ENCODE measurements around the gene IL3.

Gene IL3

GRCh38 chr5:132073231-132074013, 13.0 kb downstream of the IL3 start, which contains the start of gene CSF2:
Gene CSF2 (plus strand): TSS chr5:132073789. CDS start chr5:132073824, 35 bp downstream.
- no peak for DNase-seq (ENCODE audit: insufficient read length, low spot score)
- TF ChIP-seq CTCF (IDR thresholded peaks at IDR 0.05; ENCODE audit: insufficient read depth, missing control alignments), result no peak
- no peak for FAIRE-seq

- TF ChIP-seq CTCF (IDR thresholded peaks at IDR 0.05; ENCODE audit: insufficient read depth, missing control alignments), result no peak
- DNase-seq (ENCODE audit: insufficient read length, low spot score) (no peak), FAIRE-seq (no peak)
These were observed 13.8 kb downstream of the IL3 start for GRCh38 chr5:132074091-132074771.

- no peak for TF ChIP-seq CTCF (IDR thresholded peaks at IDR 0.05; ENCODE audit: insufficient read depth, missing control alignments)
- no peak for FAIRE-seq
- DNase-seq (ENCODE audit: insufficient read length, low spot score), result no peak
These were observed 14.6 kb downstream of the IL3 start for GRCh38 chr5:132074772-132075718.

DNA sequence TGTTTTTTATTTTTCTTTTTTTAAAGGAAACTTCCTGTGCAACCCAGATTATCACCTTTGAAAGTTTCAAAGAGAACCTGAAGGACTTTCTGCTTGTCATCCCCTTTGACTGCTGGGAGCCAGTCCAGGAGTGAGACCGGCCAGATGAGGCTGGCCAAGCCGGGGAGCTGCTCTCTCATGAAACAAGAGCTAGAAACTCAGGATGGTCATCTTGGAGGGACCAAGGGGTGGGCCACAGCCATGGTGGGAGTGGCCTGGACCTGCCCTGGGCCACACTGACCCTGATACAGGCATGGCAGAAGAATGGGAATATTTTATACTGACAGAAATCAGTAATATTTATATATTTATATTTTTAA, 15.2 kb downstream of the IL3 start:
- FAIRE-seq (no peak), DNase-seq (ENCODE audit: insufficient read length, low spot score) (no peak)
- TF ChIP-seq CTCF (IDR thresholded peaks at IDR 0.05; ENCODE audit: insufficient read depth, missing control alignments), result no peak

- TF ChIP-seq CTCF (IDR thresholded peaks at IDR 0.05; ENCODE audit: insufficient read depth, missing control alignments), result no peak
- FAIRE-seq, result no peak
- no peak for DNase-seq (ENCODE audit: insufficient read length, low spot score)
These were observed 15.9 kb downstream of the IL3 start for GRCh38 chr5:132076202-132076830.

DNA sequence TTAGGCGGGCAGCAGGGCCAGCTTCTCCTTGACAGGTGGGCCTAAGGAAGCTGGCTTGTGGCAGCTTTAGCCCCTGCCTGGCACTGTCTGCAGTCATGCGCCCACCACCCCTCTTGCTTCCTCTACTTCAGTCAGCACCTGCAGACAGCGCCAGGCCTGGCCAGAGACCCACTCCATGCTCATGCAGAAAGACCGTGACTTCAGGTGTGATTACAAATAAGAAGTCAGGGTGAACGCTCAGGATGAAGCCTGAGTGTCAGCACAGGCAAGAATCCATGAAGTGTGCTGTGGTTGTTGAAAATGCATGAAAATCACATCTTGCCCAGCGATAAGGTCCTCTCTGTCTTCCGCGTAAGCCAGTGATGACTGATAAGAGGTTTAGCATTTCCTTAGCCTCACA, 16.5 kb downstream of the IL3 start:
- TF ChIP-seq CTCF (IDR thresholded peaks at IDR 0.05; ENCODE audit: insufficient read depth, missing control alignments), result no peak
- no peak for FAIRE-seq
- no peak for DNase-seq (ENCODE audit: insufficient read length, low spot score)

Data from D721Med (cell line).